ENCODE data around the gene LRATD1. TPM values are rescaled to one million over a fixed set of nuclear protein-coding genes. Genes with fewer than 3 reads are reported as not detected.

The LRATD1 gene
- total and polyA plus RNA-seq, 4 donors, result 1.9 to 3.4 (median 2.0) TPM

DNA sequence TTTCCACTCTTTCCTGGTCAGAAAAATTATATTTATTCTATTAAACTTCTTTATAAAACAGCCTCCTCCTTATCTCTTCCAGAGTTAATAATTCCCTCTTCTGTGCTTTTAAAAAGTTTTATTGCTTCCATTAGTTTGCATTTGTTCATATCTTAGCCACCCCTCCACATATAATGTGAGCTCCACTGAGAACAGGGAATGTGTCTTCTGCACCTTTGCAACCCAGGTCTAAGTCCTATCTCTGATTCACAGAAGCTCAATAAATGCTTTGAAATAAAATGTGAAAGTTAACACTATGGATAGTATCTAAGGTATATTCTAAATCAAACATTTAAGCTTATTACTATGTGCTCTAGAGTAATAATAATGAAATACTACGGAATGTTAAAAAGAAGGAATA is 9.3 kb upstream of the LRATD1 start:
- 92 to 100% methylated on average over 1 of the region's 1 CpG for WGBS, 2 donors

DNA sequence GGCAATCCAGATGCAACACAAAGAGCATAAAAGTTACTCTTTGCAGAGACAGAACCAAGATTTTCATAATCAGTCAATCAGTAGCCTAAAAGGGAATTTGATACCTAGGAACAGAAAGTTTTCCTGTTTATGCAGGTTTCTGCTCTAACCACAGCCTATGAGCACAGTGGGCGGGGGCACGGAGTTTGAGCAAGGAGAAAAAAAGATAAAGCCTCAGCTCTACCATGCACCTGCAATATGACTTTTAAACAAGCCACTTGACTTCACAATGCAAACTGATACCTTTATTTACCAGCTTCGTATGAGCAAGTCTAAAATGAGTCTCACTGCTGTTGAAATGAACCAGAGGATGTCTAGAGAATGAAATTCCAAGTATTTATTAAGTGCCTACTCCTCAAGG is 5.6 kb upstream of the LRATD1 start:
- DNase-seq (no peak), ATAC-seq (ENCODE audit: low FRiP score) (no peak)
- H3K9me3 ChIP-seq (ENCODE audit: control insufficient read depth, low read length), result peaks cover 2% of the 10 kb centered on the region
- no peaks in the 10 kb centered on the region for H3K4me1 ChIP-seq (ENCODE audit: control insufficient read depth in 1 of 2, insufficient read depth in 2 of 2, low read length in 2 of 2)
- H3K36me3 ChIP-seq (ENCODE audit: control insufficient read depth in 1 of 2, insufficient read depth in 2 of 2, low read length in 1 of 2), result no peaks in the 10 kb centered on the region
- intact Hi-C loops (cut with DNase I), result no loop called here
- H3K4me3 ChIP-seq (ENCODE audit: low read length in 2 of 2), result no peak overlapping the region
- H3K27me3 ChIP-seq (ENCODE audit: control insufficient read depth in 1 of 2, insufficient read depth in 2 of 2, low read length in 1 of 2), result no peaks in the 10 kb centered on the region
- no peak overlapping the region for H3K27ac ChIP-seq (ENCODE audit: low read depth in 1 of 2, low read length in 2 of 2)
- 68 to 78% methylated on average over 3 of the region's 3 CpGs for WGBS, 2 donors

More for the DNA sequence above, 9.3 kb upstream of the LRATD1 start:
- no peaks in the 10 kb centered on the region for H3K4me1 ChIP-seq (ENCODE audit: control insufficient read depth in 1 of 2, insufficient read depth in 2 of 2, low read length in 2 of 2)
- ATAC-seq (ENCODE audit: low FRiP score) (no peak), DNase-seq (no peak)
- intact Hi-C loops (cut with DNase I), result no loop called here
- no peak overlapping the region for H3K27ac ChIP-seq (ENCODE audit: low read depth in 1 of 2, low read length in 2 of 2)
- no peaks in the 10 kb centered on the region for H3K36me3 ChIP-seq (ENCODE audit: control insufficient read depth in 1 of 2, insufficient read depth in 2 of 2, low read length in 1 of 2)
- peaks cover 2% of the 10 kb centered on the region for H3K9me3 ChIP-seq (ENCODE audit: control insufficient read depth, low read length)
- H3K4me3 ChIP-seq (ENCODE audit: low read length in 2 of 2), result no peak overlapping the region
- no peaks in the 10 kb centered on the region for H3K27me3 ChIP-seq (ENCODE audit: control insufficient read depth in 1 of 2, insufficient read depth in 2 of 2, low read length in 1 of 2)

DNA sequence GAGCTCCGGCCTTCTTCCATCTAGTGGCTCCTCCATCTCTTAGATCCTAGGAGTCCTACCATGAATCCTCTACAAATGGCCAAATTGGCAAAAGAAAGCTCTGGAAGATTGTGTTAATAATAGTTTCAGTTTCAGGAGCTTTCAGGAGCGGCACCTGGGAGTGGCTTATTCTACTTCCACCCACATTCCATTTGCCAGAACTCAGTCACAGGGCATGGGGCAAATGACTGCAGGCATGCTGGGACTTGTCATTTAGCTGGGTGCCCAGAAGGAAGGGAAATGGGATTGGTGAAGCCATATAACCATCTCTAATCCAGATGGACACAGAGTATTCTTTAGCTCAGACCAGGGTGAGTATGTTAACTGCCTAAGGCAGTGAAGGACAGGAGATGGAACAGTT is 3.6 kb upstream of the LRATD1 start:
- 77 to 84% methylated on average over 2 of the region's 2 CpGs for WGBS, 2 donors

DNA sequence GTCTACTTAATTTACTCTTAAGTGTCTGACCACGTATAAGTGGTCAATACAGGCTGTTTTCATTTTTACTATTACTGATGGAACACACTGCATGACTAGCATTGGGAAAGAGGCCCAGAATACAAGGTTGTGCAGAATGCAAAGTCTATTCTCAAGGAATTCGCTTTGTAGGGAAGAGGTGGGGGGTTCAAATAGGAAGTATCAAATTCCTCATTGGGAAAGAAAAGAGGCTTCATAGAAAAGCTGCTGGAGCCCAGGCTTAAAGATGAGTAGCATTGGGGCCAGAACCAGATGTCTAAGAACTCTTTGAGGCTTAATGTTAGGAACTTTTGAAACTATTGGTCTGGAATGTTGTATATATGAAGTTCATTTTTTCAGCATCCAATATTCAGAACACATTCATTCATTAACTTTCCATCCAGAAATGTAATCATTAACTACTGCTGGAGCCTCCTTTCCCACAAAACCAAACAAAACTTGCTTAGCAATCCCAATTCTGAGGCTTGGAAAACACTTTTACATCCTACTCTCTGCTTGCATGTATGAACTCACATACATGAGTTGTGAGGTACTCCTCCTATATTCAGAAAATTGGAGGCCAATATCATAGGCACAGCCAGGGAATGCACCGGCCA is 994 bp upstream of the LRATD1 start:
- Histone ChIP-seq H3K4me1 (ENCODE audit: control insufficient read depth in 1 of 2, insufficient read depth in 2 of 2, low read length in 2 of 2) (no peaks in the 10 kb centered on the region), H3K9me3 (ENCODE audit: control insufficient read depth, low read length) (no peaks in the 10 kb centered on the region), H3K36me3 (ENCODE audit: control insufficient read depth in 1 of 2, insufficient read depth in 2 of 2, low read length in 1 of 2) (no peaks in the 10 kb centered on the region), H3K4me3 (ENCODE audit: low read length in 2 of 2) (no peak overlapping the region), H3K27ac (ENCODE audit: low read depth in 1 of 2, low read length in 2 of 2) (no peak overlapping the region), H3K27me3 (ENCODE audit: control insufficient read depth in 1 of 2, insufficient read depth in 2 of 2, low read length in 1 of 2) (no peaks in the 10 kb centered on the region)
- ATAC-seq (ENCODE audit: low FRiP score) (no peak), DNase-seq (no peak)
- intact Hi-C loops (cut with DNase I), result no loop called here
- WGBS, 2 donors, result 60 to 64% methylated on average over 3 of the region's 3 CpGs

More for the DNA sequence above, 3.6 kb upstream of the LRATD1 start:
- no peaks in the 10 kb centered on the region for H3K27me3 ChIP-seq (ENCODE audit: control insufficient read depth in 1 of 2, insufficient read depth in 2 of 2, low read length in 1 of 2)
- intact Hi-C loops (cut with DNase I), result no loop called here
- H3K27ac ChIP-seq (ENCODE audit: low read depth in 1 of 2, low read length in 2 of 2), result no peak overlapping the region
- H3K36me3 ChIP-seq (ENCODE audit: control insufficient read depth in 1 of 2, insufficient read depth in 2 of 2, low read length in 1 of 2), result no peaks in the 10 kb centered on the region
- no peak for ATAC-seq (ENCODE audit: low FRiP score)
- H3K4me1 ChIP-seq (ENCODE audit: control insufficient read depth in 1 of 2, insufficient read depth in 2 of 2, low read length in 2 of 2), result no peaks in the 10 kb centered on the region
- H3K4me3 ChIP-seq (ENCODE audit: low read length in 2 of 2), result no peak overlapping the region
- no peak for DNase-seq
- H3K9me3 ChIP-seq (ENCODE audit: control insufficient read depth, low read length), result peaks cover 2% of the 10 kb centered on the region

DNA sequence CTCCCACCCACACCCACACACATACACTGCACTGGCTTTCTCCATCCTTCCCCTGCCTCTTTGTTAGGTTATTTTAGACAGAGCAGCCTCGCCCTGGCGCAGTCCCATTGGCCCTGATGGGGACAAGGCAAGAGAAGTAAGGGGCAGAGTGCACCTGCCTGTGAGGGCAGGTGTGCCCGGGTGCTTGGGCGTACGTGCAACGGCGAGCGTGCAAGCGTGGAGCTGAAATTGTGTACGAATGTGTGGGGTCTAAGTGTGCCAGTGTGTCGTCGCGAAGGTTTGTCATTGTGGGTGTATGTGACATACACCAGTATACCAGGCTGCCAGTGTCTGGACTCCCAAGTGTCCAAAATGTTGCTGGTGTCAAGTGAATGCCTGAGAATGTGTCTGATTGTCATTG is 544 bp downstream of the LRATD1 start:
- Histone ChIP-seq H3K9me3 (ENCODE audit: control insufficient read depth, low read length) (no peaks in the 10 kb centered on the region), H3K27ac (ENCODE audit: low read depth in 1 of 2, low read length in 2 of 2) (no peak overlapping the region), H3K4me1 (ENCODE audit: control insufficient read depth in 1 of 2, insufficient read depth in 2 of 2, low read length in 2 of 2) (no peaks in the 10 kb centered on the region), H3K27me3 (ENCODE audit: control insufficient read depth in 1 of 2, insufficient read depth in 2 of 2, low read length in 1 of 2) (no peaks in the 10 kb centered on the region), H3K36me3 (ENCODE audit: control insufficient read depth in 1 of 2, insufficient read depth in 2 of 2, low read length in 1 of 2) (no peaks in the 10 kb centered on the region), H3K4me3 (ENCODE audit: low read length in 2 of 2) (peak overlapping the region in 1 of 2 donors; percentile 55)
- WGBS, 2 donors, result 1 to 4% methylated on average over 13 of the region's 13 CpGs
- no peak for ATAC-seq (ENCODE audit: low FRiP score)
- peak in 1 of 2 donors; percentile 65 for DNase-seq
- intact Hi-C loops (cut with DNase I), result no loop called here

DNA sequence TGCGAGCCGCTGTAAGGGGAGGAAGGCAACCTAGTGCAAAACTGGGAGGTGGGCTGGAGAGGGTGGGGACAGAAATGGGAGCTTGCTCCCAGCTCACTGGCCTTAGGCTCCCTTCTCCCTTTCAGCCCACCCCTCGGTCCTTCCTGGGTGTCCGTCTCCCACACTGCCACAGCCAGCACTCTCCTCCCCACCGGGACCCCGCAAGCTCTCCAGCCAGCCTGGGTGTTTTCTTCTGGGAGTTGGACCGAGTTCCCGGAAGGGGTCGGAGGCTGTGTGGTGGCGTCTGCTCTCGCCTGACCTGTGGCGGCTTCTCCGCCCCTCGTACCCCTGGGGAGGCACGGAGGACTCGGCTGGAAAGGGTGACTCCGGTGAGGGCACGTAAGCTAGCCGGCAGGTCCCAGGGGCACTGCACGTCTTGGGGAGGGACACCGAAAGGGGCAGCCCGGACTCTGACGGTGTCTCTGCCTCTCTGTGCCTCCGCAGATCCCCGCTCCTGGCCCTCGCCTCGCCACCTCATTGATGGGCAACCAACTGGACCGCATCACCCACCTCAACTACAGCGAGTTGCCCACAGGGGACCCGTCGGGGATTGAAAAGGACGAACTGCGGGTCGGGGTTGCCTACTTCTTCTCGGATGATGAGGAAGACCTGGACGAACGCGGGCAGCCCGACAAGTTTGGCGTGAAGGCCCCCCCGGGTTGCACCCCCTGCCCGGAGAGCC is 1.1 kb downstream of the LRATD1 start:
- H3K36me3 ChIP-seq (ENCODE audit: control insufficient read depth in 1 of 2, insufficient read depth in 2 of 2, low read length in 1 of 2), result no peaks in the 10 kb centered on the region
- DNase-seq, result peak; percentile 41 to 77
- no peak for ATAC-seq (ENCODE audit: low FRiP score)
- H3K27ac ChIP-seq (ENCODE audit: low read depth in 1 of 2, low read length in 2 of 2), result no peak overlapping the region
- peak overlapping the region in 1 of 2 donors; percentile 42 for H3K4me3 ChIP-seq (ENCODE audit: low read length in 2 of 2)
- H3K9me3 ChIP-seq (ENCODE audit: control insufficient read depth, low read length), result no peaks in the 10 kb centered on the region
- intact Hi-C loops (cut with DNase I), result no loop called here
- 2 to 3% methylated on average over 42 of the region's 42 CpGs for WGBS, 2 donors
- H3K4me1 ChIP-seq (ENCODE audit: control insufficient read depth in 1 of 2, insufficient read depth in 2 of 2, low read length in 2 of 2), result no peaks in the 10 kb centered on the region
- no peaks in the 10 kb centered on the region for H3K27me3 ChIP-seq (ENCODE audit: control insufficient read depth in 1 of 2, insufficient read depth in 2 of 2, low read length in 1 of 2)

DNA sequence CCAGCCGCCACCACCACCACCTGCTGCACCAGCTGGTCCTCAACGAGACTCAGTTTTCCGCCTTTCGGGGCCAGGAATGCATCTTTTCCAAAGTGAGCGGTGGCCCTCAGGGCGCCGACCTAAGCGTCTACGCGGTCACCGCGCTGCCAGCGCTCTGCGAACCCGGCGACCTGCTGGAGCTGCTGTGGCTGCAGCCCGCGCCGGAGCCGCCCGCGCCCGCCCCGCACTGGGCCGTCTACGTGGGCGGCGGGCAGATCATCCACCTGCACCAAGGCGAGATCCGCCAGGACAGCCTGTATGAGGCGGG is 1.6 kb downstream of the LRATD1 start:
- no peaks in the 10 kb centered on the region for H3K4me1 ChIP-seq (ENCODE audit: control insufficient read depth in 1 of 2, insufficient read depth in 2 of 2, low read length in 2 of 2)
- H3K27ac ChIP-seq (ENCODE audit: low read depth in 1 of 2, low read length in 2 of 2), result no peak overlapping the region
- H3K9me3 ChIP-seq (ENCODE audit: control insufficient read depth, low read length), result no peaks in the 10 kb centered on the region
- no peaks in the 10 kb centered on the region for H3K27me3 ChIP-seq (ENCODE audit: control insufficient read depth in 1 of 2, insufficient read depth in 2 of 2, low read length in 1 of 2)
- WGBS, 2 donors, result 1 to 2% methylated on average over 31 of the region's 31 CpGs
- ATAC-seq (ENCODE audit: low FRiP score), result no peak
- no peaks in the 10 kb centered on the region for H3K36me3 ChIP-seq (ENCODE audit: control insufficient read depth in 1 of 2, insufficient read depth in 2 of 2, low read length in 1 of 2)
- intact Hi-C loops (cut with DNase I), result no loop called here
- H3K4me3 ChIP-seq (ENCODE audit: low read length in 2 of 2), result peak overlapping the region in 1 of 2 donors; percentile 42
- DNase-seq, result no peak

DNA sequence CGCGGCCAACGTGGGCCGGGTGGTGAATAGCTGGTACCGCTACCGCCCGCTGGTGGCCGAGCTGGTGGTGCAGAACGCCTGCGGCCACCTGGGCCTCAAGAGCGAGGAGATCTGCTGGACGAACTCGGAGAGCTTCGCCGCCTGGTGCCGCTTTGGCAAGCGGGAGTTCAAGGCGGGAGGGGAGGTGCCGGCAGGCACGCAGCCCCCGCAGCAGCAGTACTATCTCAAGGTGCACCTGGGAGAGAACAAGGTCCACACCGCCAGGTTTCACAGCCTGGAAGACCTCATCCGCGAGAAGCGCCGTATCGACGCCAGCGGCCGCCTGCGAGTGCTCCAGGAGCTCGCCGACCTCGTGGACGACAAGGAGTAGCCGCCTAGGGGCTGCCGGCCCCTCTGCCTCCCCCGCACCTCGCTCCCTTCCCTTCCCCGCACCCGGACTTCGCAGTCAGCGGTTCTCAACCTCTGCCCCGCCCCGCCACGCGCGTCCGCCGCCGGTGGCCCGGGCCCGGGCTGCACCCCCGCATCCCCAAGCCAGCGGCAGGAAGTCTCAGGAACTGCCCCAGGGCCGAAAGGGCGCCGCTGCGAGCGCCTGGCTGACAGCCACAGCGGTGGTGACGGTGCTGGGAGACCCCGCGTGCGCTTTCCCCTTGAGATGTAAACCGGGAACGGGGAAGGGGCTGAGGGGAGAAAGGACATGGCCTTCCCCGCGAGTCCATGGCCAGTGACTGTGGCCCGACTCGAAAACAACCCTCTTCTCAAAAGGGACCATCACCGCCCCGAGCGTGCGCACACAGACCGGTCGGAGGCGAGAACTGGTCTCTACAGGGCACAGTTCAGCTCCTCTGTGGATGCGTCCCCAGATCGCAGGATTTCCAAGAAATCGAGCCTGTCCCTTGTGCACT is 2.2 kb downstream of the LRATD1 start:
- Histone ChIP-seq H3K9me3 (ENCODE audit: control insufficient read depth, low read length) (no peaks in the 10 kb centered on the region), H3K4me1 (ENCODE audit: control insufficient read depth in 1 of 2, insufficient read depth in 2 of 2, low read length in 2 of 2) (no peaks in the 10 kb centered on the region), H3K36me3 (ENCODE audit: control insufficient read depth in 1 of 2, insufficient read depth in 2 of 2, low read length in 1 of 2) (no peaks in the 10 kb centered on the region), H3K27ac (ENCODE audit: low read depth in 1 of 2, low read length in 2 of 2) (peak overlapping the region; percentile 3 to 14), H3K4me3 (ENCODE audit: low read length in 2 of 2) (peak overlapping the region; percentile 2 to 42), H3K27me3 (ENCODE audit: control insufficient read depth in 1 of 2, insufficient read depth in 2 of 2, low read length in 1 of 2) (no peaks in the 10 kb centered on the region)
- intact Hi-C loops (cut with DNase I), result no loop called here
- WGBS, 2 donors, result 1% methylated on average over 77 to 81 of the region's 81 CpGs
- peak; percentile 75 to 93 for DNase-seq
- peak; percentile 82 for ATAC-seq (ENCODE audit: low FRiP score)
